Liver (tissue), 3 donors: ENCODE data around the gene CLEC10A.

ENCODE experiments used
- CTCF ChIP-seq: fragments of 150-350 bp; IDR thresholded peaks from 2 replicates; pipeline ENCODE4 v1.5.1; 2017; ENCODE audit warnings: improper control_type of control experiment, low read depth, low read length; ENCODE audit not compliant: missing input control
- GABPA ChIP-seq, 2 donors: IDR thresholded peaks in 1 of 2; conservative IDR thresholded peaks in 1 of 2; 2 replicates each; pipeline ENCODE4 v1.6.1; 2016; ENCODE audit warnings: antibody characterized with exemption in 2 of 2, mild to moderate bottlenecking in 1 of 2, moderate library complexity in 1 of 2
- HNF4G ChIP-seq: IDR thresholded peaks from 2 replicates; pipeline ENCODE4 v1.6.1; 2016; ENCODE audit warnings: antibody characterized with exemption
- JUND ChIP-seq, 2 donors: IDR thresholded peaks; 2 replicates each; pipeline ENCODE4 v1.6.1; 2016; ENCODE audit warnings: antibody characterized with exemption in 2 of 2
- NR2F2 ChIP-seq: IDR thresholded peaks from 2 replicates; pipeline ENCODE4 v1.6.1; 2016; ENCODE audit warnings: antibody characterized with exemption
- RAD21 ChIP-seq, 2 donors: IDR thresholded peaks; 2 replicates each; pipeline ENCODE4 v1.6.1; 2016; ENCODE audit warnings: antibody characterized with exemption in 2 of 2, mild to moderate bottlenecking in 2 of 2
- SP1 ChIP-seq: IDR thresholded peaks from 2 replicates; pipeline ENCODE4 v1.6.1; 2018; ENCODE audit warnings: antibody characterized with exemption, mild to moderate bottlenecking
- TAF1 ChIP-seq: conservative IDR thresholded peaks from 2 replicates; pipeline ENCODE4 v1.6.1; 2016; ENCODE audit warnings: antibody characterized with exemption, mild to moderate bottlenecking
- ZBTB33 ChIP-seq: IDR thresholded peaks from 2 replicates; pipeline ENCODE4 v1.6.1; 2016; ENCODE audit warnings: antibody characterized with exemption
- donor health status: healthy.
- donor health status: healthy.

GRCh38 chr17:7097940-7098339 lies 17.9 kb upstream of the CLEC10A start:
- no peak for TF ChIP-seq SP1
- no peak for TF ChIP-seq CTCF
- no peak for TF ChIP-seq JUND (IDR thresholded peaks at IDR 0.05)
- TF ChIP-seq TAF1: no peak
- TF ChIP-seq ZBTB33: no peak
- TF ChIP-seq GABPA (IDR thresholded peaks at IDR 0.05 in 1 of 2, conservative IDR thresholded peaks at IDR 0.05 in 1 of 2): no peak
- no peak for TF ChIP-seq NR2F2
- no peak for TF ChIP-seq HNF4G
- TF ChIP-seq RAD21 (IDR thresholded peaks at IDR 0.05): no peak
